H1 (cell line): Measurements from ENCODE around the gene CACUL1. TPM values are rescaled to one million over a fixed set of nuclear protein-coding genes. Genes with fewer than 3 reads are reported as not detected.

ENCODE experiments used
- CTCF ChIA-PET: fragments of 300-600 bp; sonication (Branson Sonifier 250); formaldehyde crosslinking; loops from one replicate; lab custom pipeline; 2021; ENCODE audit not compliant: partially characterized antibody; lab: Charles Lee
- POLR2A ChIA-PET: fragments of 300-600 bp; sonication (Branson Sonifier 250); formaldehyde crosslinking; loops from one replicate; lab custom pipeline; 2021; ENCODE audit warnings: inconsistent platforms; ENCODE audit not compliant: partially characterized antibody; lab: Charles Lee
- DNase-seq, 2 experiments: peaks; one replicate each; pipeline versions ENCODE4 v3.0.0 to v3.0.0-alpha.2; 2010 to 2022; ENCODE audit warnings: low spot score in 2 of 2, low read depth in 1 of 2, mixed read lengths in 1 of 2
- FAIRE-seq: peaks from 2 replicates; lab custom pipeline; 2011; peaks lifted over from hg19 to GRCh38; lab: Jason Lieb, UNC
- H2AFZ ChIP-seq: 2 replicates; pipeline ENCODE4 v1.8.1; 2012; ENCODE audit warnings: low read length, inconsistent platforms
- H2AK5ac ChIP-seq: 2 replicates; pipeline ENCODE4 v1.6.1; 2013; ENCODE audit warnings: low read depth, low read length
- H2BK120ac ChIP-seq: replicated peaks from 2 replicates; pipeline ENCODE3; 2013; ENCODE audit warnings: low read depth, low read length, inconsistent platforms
- H2BK12ac ChIP-seq: 2 replicates; pipeline ENCODE4 v1.6.1; 2013; ENCODE audit warnings: low read depth, low read length
- H2BK15ac ChIP-seq: 2 replicates; pipeline ENCODE4 v1.6.1; 2013; ENCODE audit warnings: low read length
- H2BK20ac ChIP-seq: 2 replicates; pipeline ENCODE4 v1.6.1; 2013; ENCODE audit warnings: low read length
- H2BK5ac ChIP-seq: 2 replicates; pipeline ENCODE4 v1.6.1; 2013; ENCODE audit warnings: low read depth, low read length
- H3K14ac ChIP-seq: 2 replicates; pipeline ENCODE4 v1.6.1; 2013; ENCODE audit warnings: inconsistent platforms; ENCODE audit not compliant: insufficient read length
- H3K18ac ChIP-seq: 2 replicates; pipeline ENCODE4 v1.6.1; 2013; ENCODE audit warnings: low read length; ENCODE audit errors: extremely low read depth
- H3K23ac ChIP-seq: 2 replicates; pipeline ENCODE4 v1.6.1; 2013; ENCODE audit warnings: inconsistent platforms; ENCODE audit not compliant: insufficient read length
- H3K23me2 ChIP-seq: 2 replicates; pipeline ENCODE4 v1.6.1; 2013; ENCODE audit warnings: low read depth, low read length
- H3K27ac ChIP-seq: 2 replicates; pipeline ENCODE4 v1.6.1; 2011; ENCODE audit warnings: low read depth, low read length, inconsistent platforms
- H3K27me3 ChIP-seq, 4 experiments: replicated peaks in 1 of 4; 1 replicate in 1 of 4; 2 replicates in 3 of 4; pipeline versions ENCODE4 v1.6.1 to v1.8.1; 2011 to 2013; ENCODE audit warnings: low read length in 3 of 4, mild to moderate bottlenecking in 3 of 4, inconsistent platforms in 2 of 4, mixed read lengths in 2 of 4, moderate library complexity in 1 of 4; ENCODE audit not compliant: control insufficient read depth in 3 of 4, insufficient read depth in 3 of 4; ENCODE audit errors: extremely low read depth in 1 of 4
- H3K36me3 ChIP-seq, 4 experiments: 2 replicates each; pipeline versions ENCODE4 v1.6.1 to v1.8.1; 2011 to 2013; ENCODE audit warnings: mild to moderate bottlenecking in 4 of 4, low read length in 3 of 4, moderate library complexity in 2 of 4, control low read depth in 1 of 4, inconsistent platforms in 1 of 4; ENCODE audit not compliant: insufficient read depth in 4 of 4, control insufficient read depth in 2 of 4
- H3K4ac ChIP-seq: replicated peaks from 2 replicates; pipeline ENCODE3; 2013; ENCODE audit warnings: low read length, low read depth, mixed read lengths, inconsistent platforms; ENCODE audit not compliant: insufficient read length
- H3K4me1 ChIP-seq, 4 experiments: replicated peaks in 1 of 4; 1 replicate in 1 of 4; 2 replicates in 3 of 4; pipeline versions ENCODE4 v1.6.1 to v1.8.1; 2011 to 2013; ENCODE audit warnings: low read length in 3 of 4, inconsistent platforms in 2 of 4, mixed read lengths in 1 of 4; ENCODE audit not compliant: insufficient read depth in 4 of 4, control insufficient read depth in 3 of 4
- H3K4me2 ChIP-seq, 2 experiments: 2 replicates each; pipeline versions ENCODE4 v1.6.1 to v1.8.1; 2011 to 2013; ENCODE audit warnings: low read depth in 2 of 2, low read length in 2 of 2, control low read depth in 1 of 2, inconsistent platforms in 1 of 2, mild to moderate bottlenecking in 1 of 2; ENCODE audit not compliant: insufficient read depth in 1 of 2
- H3K4me3 ChIP-seq, 4 experiments: fragments of 200-600, 300-600 bp in 1 of 4; sonication (generic), shearing (Covaris generic), sonication (Bioruptor Twin) in 1 of 4; 2 replicates each; pipeline versions ENCODE4 v1.5.1 to v1.8.1; 2011 to 2016; ENCODE audit warnings: low read length in 4 of 4, low read depth in 3 of 4, control low read depth in 2 of 4, inconsistent platforms in 2 of 4, mild to moderate bottlenecking in 2 of 4, mixed read lengths in 1 of 4, moderate library complexity in 1 of 4; ENCODE audit not compliant: insufficient read depth in 2 of 4; ENCODE audit errors: extremely low read depth in 1 of 4
- H3K56ac ChIP-seq: replicated peaks from 2 replicates; pipeline ENCODE3; 2013; ENCODE audit warnings: low read depth, mild to moderate bottlenecking, mixed read lengths, low read length, inconsistent platforms; ENCODE audit not compliant: insufficient read length
- H3K79me1 ChIP-seq: 2 replicates; pipeline ENCODE4 v1.6.1; 2013; ENCODE audit warnings: low read depth, low read length, control low read depth
- H3K79me2 ChIP-seq, 2 experiments: 2 replicates each; pipeline versions ENCODE4 v1.6.1 to v1.8.1; 2012 to 2013; ENCODE audit warnings: low read length in 2 of 2, mild to moderate bottlenecking in 2 of 2, inconsistent platforms in 1 of 2; ENCODE audit not compliant: insufficient read depth in 2 of 2, control insufficient read depth in 1 of 2
- H3K9ac ChIP-seq, 4 experiments: replicated peaks in 1 of 4; 1 replicate in 1 of 4; 2 replicates in 3 of 4; pipeline versions ENCODE4 v1.6.1 to v1.8.1; 2011 to 2013; ENCODE audit warnings: low read depth in 3 of 4, low read length in 3 of 4, control low read depth in 2 of 4, mild to moderate bottlenecking in 2 of 4, moderate library complexity in 2 of 4, inconsistent platforms in 1 of 4; ENCODE audit errors: extremely low read depth in 1 of 4
- H3K9me3 ChIP-seq, 2 experiments: 2 replicates each; pipeline versions ENCODE4 v1.6.1 to v1.8.1; 2012 to 2013; ENCODE audit warnings: mild to moderate bottlenecking in 2 of 2, moderate library complexity in 2 of 2, control low read depth in 1 of 2, inconsistent platforms in 1 of 2, low read depth in 1 of 2, low read length in 1 of 2, mixed read lengths in 1 of 2; ENCODE audit not compliant: insufficient read depth in 2 of 2
- H4K20me1 ChIP-seq, 2 experiments: replicated peaks in 1 of 2; 2 replicates each; pipeline versions ENCODE3 to v1.8.1; 2011 to 2013; ENCODE audit warnings: inconsistent platforms in 2 of 2, low read length in 2 of 2, mild to moderate bottlenecking in 1 of 2; ENCODE audit not compliant: insufficient read depth in 2 of 2, control insufficient read depth in 1 of 2
- H4K5ac ChIP-seq: 2 replicates; pipeline ENCODE4 v1.6.1; 2013; ENCODE audit warnings: low read length, low read depth, mixed read lengths, inconsistent platforms; ENCODE audit not compliant: insufficient read length
- H4K8ac ChIP-seq: 2 replicates; pipeline ENCODE4 v1.8.0; 2013; ENCODE audit warnings: mild to moderate bottlenecking, moderate library complexity, low read length, inconsistent platforms; ENCODE audit not compliant: insufficient read depth; ENCODE audit errors: extremely low read depth
- H4K91ac ChIP-seq: replicated peaks from 2 replicates; pipeline ENCODE3; 2013; ENCODE audit warnings: low read length, mixed read lengths, inconsistent platforms; ENCODE audit not compliant: insufficient read length
- ASH2L ChIP-seq: fragments of 200-600, 300-600 bp; sonication (generic); IDR thresholded peaks from one replicate; pipeline ENCODE4 v1.7.1; 2017; ENCODE audit warnings: low read length
- CBX8 ChIP-seq: fragments of 300-800, 300-1000 bp; sonication (generic); IDR thresholded peaks from 2 replicates; pipeline ENCODE4 v1.7.1; 2016; ENCODE audit warnings: low read depth, low read length, borderline replicate concordance
- EP300 ChIP-seq, 2 experiments: IDR thresholded peaks; 1 replicate in 1 of 2; 2 replicates in 1 of 2; pipeline ENCODE4 v1.6.1; 2011 to 2012; ENCODE audit warnings: low read depth in 2 of 2, low read length in 2 of 2, mild to moderate bottlenecking in 2 of 2, borderline replicate concordance in 1 of 2, inconsistent platforms in 1 of 2, moderate library complexity in 1 of 2
- FOSL1 ChIP-seq: IDR thresholded peaks from 2 replicates; pipeline ENCODE4 v1.6.1; 2011; ENCODE audit warnings: mild to moderate bottlenecking, low read depth, low read length, moderate library complexity; ENCODE audit not compliant: insufficient read depth
- KDM4A ChIP-seq: IDR thresholded peaks from one replicate; pipeline ENCODE4 v1.7.1; 2012; ENCODE audit warnings: low read depth, mild to moderate bottlenecking, moderate library complexity, low read length, inconsistent platforms; ENCODE audit not compliant: severe bottlenecking
- NANOG ChIP-seq: IDR thresholded peaks from 2 replicates; pipeline ENCODE4 v1.6.1; 2011; ENCODE audit warnings: low read length, low read depth, mild to moderate bottlenecking, inconsistent platforms; ENCODE audit not compliant: insufficient read depth, poor library complexity, severe bottlenecking
- NRF1 ChIP-seq: IDR thresholded peaks from 2 replicates; pipeline ENCODE4 v1.6.1; 2011; ENCODE audit warnings: mild to moderate bottlenecking, low read depth, low read length, improper control_type of control experiment
- PHF8 ChIP-seq: fragments of 200-600 bp; sonication (generic); conservative IDR thresholded peaks from 2 replicates; pipeline ENCODE4 v1.7.1; 2012; ENCODE audit warnings: low read depth, mild to moderate bottlenecking, inconsistent platforms, low read length, moderate library complexity
- POU5F1 ChIP-seq: IDR thresholded peaks from 2 replicates; pipeline ENCODE4 v1.6.1; 2011; ENCODE audit warnings: low read depth, mild to moderate bottlenecking, low read length, moderate library complexity
- RBBP5 ChIP-seq: IDR thresholded peaks from 2 replicates; pipeline ENCODE4 v1.7.1; 2012; ENCODE audit warnings: low read depth, mild to moderate bottlenecking, inconsistent platforms, low read length, moderate library complexity, borderline replicate concordance
- SAP30 ChIP-seq: fragments of 300-600 bp; sonication (generic); IDR thresholded peaks from 2 replicates; pipeline ENCODE4 v1.7.1; 2012; ENCODE audit warnings: low read length, moderate library complexity, mild to moderate bottlenecking, inconsistent platforms; ENCODE audit not compliant: insufficient read depth, insufficient replicate concordance
- SP4 ChIP-seq: IDR thresholded peaks from 2 replicates; pipeline ENCODE4 v1.6.1; 2012; ENCODE audit warnings: low read length, inconsistent platforms
- TAF1 ChIP-seq: IDR thresholded peaks from 2 replicates; pipeline ENCODE4 v1.6.1; 2011; ENCODE audit warnings: mild to moderate bottlenecking, low read depth, low read length
- WGBS, 2 experiments: shearing (Covaris generic) in 1 of 2; methylation state at CpG; one replicate each; pipeline versions ENCODE4 v1.1.6 to v1.1.7; 2013 to 2015; ENCODE audit warnings: low lambda C conversion rate in 2 of 2, mixed read lengths in 2 of 2, inconsistent platforms in 1 of 2, low coverage in 1 of 2, missing lambda C conversion rate in 1 of 2; ENCODE audit not compliant: insufficient replicate concordance in 2 of 2, insufficient coverage in 1 of 2, insufficient read length in 1 of 2; ENCODE audit errors: extremely low coverage in 1 of 2, missing lambda C conversion rate in 1 of 2; 5-methylcytosine and 5-hydroxymethylcytosine counted together
- polyA plus RNA-seq, 7 experiments: library from polyadenylated mRNA; depleted of rRNA in 3 of 7; stranded (reverse) in 5 of 7; unstranded in 2 of 7; fragments of >200 nt in 5 of 7; fragments of 200-250 nt in 2 of 7; gene quantifications; 1 replicate in 5 of 7; 2 replicates in 1 of 7; 4 replicates in 1 of 7; pipeline versions ENCODE4 v1.2.1 to v1.2.3, GENCODE V29; 2011 to 2013; ENCODE audit warnings: missing spikeins in 2 of 7, mixed read lengths in 2 of 7
- total RNA-seq: library from RNA; stranded (reverse); fragmentation: NEBNext Ultra II Directional; extraction: Animal tissue kit (Norgen Biotek cat#: 25700); gene quantifications from 2 replicates; pipeline ENCODE4 v1.2.1, GENCODE V29; 2021

CACUL1 gene
- total and polyA plus RNA-seq, 2 of the 8 experiments (the other 6 are each of a cell fraction or from before 2014, with no cell fraction given), result 6.5 to 34.2 TPM

- no peak for FAIRE-seq
- no peaks in the 10 kb centered on the region for H3K9me3 ChIP-seq
- no peaks in the 10 kb centered on the region for H3K36me3 ChIP-seq
- H3K4me3 ChIP-seq, result no peak overlapping the region
- no peaks in the 10 kb centered on the region for H3K23me2 ChIP-seq
- DNase-seq, result no peak
- no peak overlapping the region for H3K56ac ChIP-seq
- H2AFZ ChIP-seq, result no peak overlapping the region
- H2BK120ac ChIP-seq, result no peak overlapping the region
- H3K79me1 ChIP-seq, result no peaks in the 10 kb centered on the region; the same call in 1 of the 2 replicates
- no peak overlapping the region for H3K4ac ChIP-seq
- no peak overlapping the region for H2BK5ac ChIP-seq
- no peak overlapping the region for H2BK20ac ChIP-seq
- no peak overlapping the region for H3K27ac ChIP-seq
- no peak overlapping the region for H2AK5ac ChIP-seq
- no peak overlapping the region for H4K5ac ChIP-seq
- H3K4me1 ChIP-seq, result peaks cover 0 to 4% (median 0%) of the 10 kb centered on the region in 4 experiments; a peak in 2 of 7 replicates
- no peak overlapping the region for H4K8ac ChIP-seq
- H3K9ac ChIP-seq, result no peak overlapping the region
- no peak overlapping the region for H3K14ac ChIP-seq
- H3K79me2 ChIP-seq, result peaks cover 11 to 98% of the 10 kb centered on the region in 2 experiments
- WGBS, 2 experiments, result 91% methylated on average over 3 of the region's 3 CpGs; no CpG with 5 or more reads in 1 of the 2 experiments
- H4K20me1 ChIP-seq, result peaks cover 15 to 16% of the 10 kb centered on the region in 2 experiments
- no peak overlapping the region for H3K4me2 ChIP-seq
- H2BK12ac ChIP-seq, result no peak overlapping the region
- no peak overlapping the region for H4K91ac ChIP-seq
- no peak overlapping the region for H3K23ac ChIP-seq
- POLR2A ChIA-PET, result interaction anchor here (1.2 kb wide), 1 partner anchor 17 kb away, joined by 6 read pairs; the partner anchor contains the start of gene CACUL1
- CTCF ChIA-PET, result no interaction called here
- H3K27me3 ChIP-seq, result no peaks in the 10 kb centered on the region
- H3K18ac ChIP-seq, result no peak overlapping the region
- H2BK15ac ChIP-seq, result no peak overlapping the region
- TF ChIP-seq POU5F1 (no peak), NRF1 (no peak), CBX8 (no peak), ASH2L (no peak), TAF1 (no peak), NANOG (no peak), SAP30 (no peak), RBBP5 (no peak), PHF8 (no peak), KDM4A (no peak), SP4 (no peak), FOSL1 (no peak), EP300 (IDR thresholded peaks at IDR 0.05; ENCODE audit: borderline replicate concordance in 1 of 2, low read depth in 2 of 2, low read length in 2 of 2) (no peak)
Measured at GRCh38 chr10:118737603-118738302, 17.0 kb downstream of the CACUL1 start.
